MG63 (cell line): ENCODE measurements around the gene COQ4. TPM values are rescaled to one million over a fixed set of nuclear protein-coding genes. Genes with fewer than 3 reads are reported as not detected.
"Not testable (repeated sequence)": the region's sequence is repeated elsewhere in the genome, so short reads cannot be mapped to it uniquely, and the experiment has no call there.

Experiments
- DNase-seq: peaks from one replicate; pipeline ENCODE4 v3.0.0-alpha.2; 2020
- H3K27me3 ChIP-seq: fragments of 250-450 bp; sonication (Bioruptor Pico); 2 replicates; pipeline ENCODE4 v1.5.1; 2020; ENCODE audit warnings: mild to moderate bottlenecking, moderate library complexity
- H3K36me3 ChIP-seq: fragments of 250-450 bp; sonication (Bioruptor Pico); 2 replicates; pipeline ENCODE4 v1.5.1; 2020; ENCODE audit warnings: mild to moderate bottlenecking, moderate library complexity
- H3K4me3 ChIP-seq: fragments of 250-450 bp; sonication (Bioruptor Pico); 2 replicates; pipeline ENCODE4 v1.5.1; 2020; ENCODE audit warnings: mild to moderate bottlenecking, moderate library complexity
- H3K9me3 ChIP-seq: fragments of 250-450 bp; sonication (Bioruptor Pico); 2 replicates; pipeline ENCODE4 v1.5.1; 2020; ENCODE audit warnings: mild to moderate bottlenecking, moderate library complexity
- total RNA-seq: library from RNA; depleted of rRNA; stranded (reverse); fragments of >200 nt; shearing (Covaris generic); gene quantifications from 2 replicates; pipeline ENCODE4 v1.2.3, GENCODE V29; 2014; ENCODE audit warnings: low replicate concordance

The COQ4 gene
- total RNA-seq, 1 experiment from 2014 or later: 36.6 TPM

- Histone ChIP-seq H3K4me3 (no peak overlapping the region), H3K27me3 (no peaks in the 10 kb centered on the region)
- no peak for DNase-seq
Observed at GRCh38 chr9:128333451-128333869, 10.8 kb downstream of the COQ4 start.

GRCh38 chr9:128335161-128335560 is 12.5 kb downstream of the COQ4 start:
- H3K27me3 ChIP-seq: no peaks in the 10 kb centered on the region
- DNase-seq: no peak
- peaks cover 3% of the 10 kb centered on the region; the same call in 1 of the 2 replicates for H3K36me3 ChIP-seq
- no peak overlapping the region for H3K4me3 ChIP-seq
- no peaks in the 10 kb centered on the region for H3K9me3 ChIP-seq

More at GRCh38 chr9:128333451-128333869, 10.8 kb downstream of the COQ4 start:
- H3K9me3 ChIP-seq: no peaks in the 10 kb centered on the region
- H3K36me3 ChIP-seq: peaks cover 3% of the 10 kb centered on the region; the same call in 1 of the 2 replicates

GRCh38 chr9:128335914-128336313 is 13.3 kb downstream of the COQ4 start:
- H3K9me3 ChIP-seq: no peaks in the 10 kb centered on the region
- H3K36me3 ChIP-seq: peaks cover 3% of the 10 kb centered on the region; the same call in 1 of the 2 replicates
- DNase-seq: no peak
- H3K4me3 ChIP-seq: no peak overlapping the region
- H3K27me3 ChIP-seq: no peaks in the 10 kb centered on the region

GRCh38 chr9:128337936-128338335 is 15.3 kb downstream of the COQ4 start:
- Histone ChIP-seq H3K4me3 (no peak overlapping the region), H3K27me3 (no peaks in the 10 kb centered on the region), H3K9me3 (no peaks in the 10 kb centered on the region), H3K36me3 (peaks cover 2% of the 10 kb centered on the region; the same call in 1 of the 2 replicates)
- DNase-seq: no peak

GRCh38 chr9:128338852-128339614 is 16.4 kb downstream of the COQ4 start:
- not testable (repeated sequence) for H3K36me3 ChIP-seq, H3K9me3 ChIP-seq, H3K4me3 ChIP-seq, DNase-seq, H3K27me3 ChIP-seq

GRCh38 chr9:128339761-128340690 is 17.4 kb downstream of the COQ4 start, which contains the start of gene SLC27A4:
SLC27A4 (plus strand) TSS chr9:128340527; CDS start chr9:128343133, 2,606 bp downstream.
- peak; percentile 85 for DNase-seq
- Histone ChIP-seq H3K4me3 (peak within 1 kb of the TSS; percentile 79), H3K36me3 (peaks cover 8% of the 10 kb centered on the region), H3K9me3 (no peaks in the 10 kb centered on the region), H3K27me3 (no peaks in the 10 kb centered on the region)

- DNase-seq: no peak
- peaks cover 12% of the 10 kb centered on the region for H3K36me3 ChIP-seq
- H3K9me3 ChIP-seq: no peaks in the 10 kb centered on the region
- H3K27me3 ChIP-seq: no peaks in the 10 kb centered on the region
- H3K4me3 ChIP-seq: peak overlapping the region; percentile 79
Observed at GRCh38 chr9:128340691-128341434, 18.2 kb downstream of the COQ4 start.

GRCh38 chr9:128341435-128341849 is 18.8 kb downstream of the COQ4 start:
- DNase-seq: peak; percentile 71
- Histone ChIP-seq H3K4me3 (peak overlapping the region; percentile 79), H3K9me3 (no peaks in the 10 kb centered on the region), H3K36me3 (peaks cover 13% of the 10 kb centered on the region), H3K27me3 (no peaks in the 10 kb centered on the region)

- H3K27me3 ChIP-seq: no peaks in the 10 kb centered on the region
- H3K4me3 ChIP-seq: no peak overlapping the region
- H3K36me3 ChIP-seq: peaks cover 17% of the 10 kb centered on the region
- DNase-seq: no peak
- no peaks in the 10 kb centered on the region for H3K9me3 ChIP-seq
Observed at GRCh38 chr9:128342971-128343680, 20.5 kb downstream of the COQ4 start.

- no peaks in the 10 kb centered on the region for H3K27me3 ChIP-seq
- H3K9me3 ChIP-seq: no peaks in the 10 kb centered on the region
- DNase-seq: no peak
- peaks cover 19% of the 10 kb centered on the region for H3K36me3 ChIP-seq
- no peak overlapping the region for H3K4me3 ChIP-seq
Observed at GRCh38 chr9:128343855-128344254, 21.2 kb downstream of the COQ4 start.

GRCh38 chr9:128344931-128345605 is 22.4 kb downstream of the COQ4 start:
- peaks cover 19% of the 10 kb centered on the region for H3K36me3 ChIP-seq
- no peak for DNase-seq
- no peaks in the 10 kb centered on the region for H3K27me3 ChIP-seq
- no peak overlapping the region for H3K4me3 ChIP-seq
- no peaks in the 10 kb centered on the region for H3K9me3 ChIP-seq

GRCh38 chr9:128349125-128349524 is 26.5 kb downstream of the COQ4 start:
- peaks cover 13% of the 10 kb centered on the region for H3K36me3 ChIP-seq
- no peaks in the 10 kb centered on the region for H3K27me3 ChIP-seq
- no peak overlapping the region for H3K4me3 ChIP-seq
- H3K9me3 ChIP-seq: no peaks in the 10 kb centered on the region
- DNase-seq: no peak

- Histone ChIP-seq H3K27me3 (no peaks in the 10 kb centered on the region), H3K4me3 (no peak overlapping the region), H3K36me3 (peaks cover 13% of the 10 kb centered on the region), H3K9me3 (no peaks in the 10 kb centered on the region)
- DNase-seq: no peak
Observed at GRCh38 chr9:128349772-128350171, 27.1 kb downstream of the COQ4 start.

GRCh38 chr9:128355451-128355850 is 32.8 kb downstream of the COQ4 start:
- H3K36me3 ChIP-seq: no peaks in the 10 kb centered on the region; the same call in 1 of the 2 replicates
- no peaks in the 10 kb centered on the region for H3K9me3 ChIP-seq
- H3K4me3 ChIP-seq: no peak overlapping the region
- H3K27me3 ChIP-seq: no peaks in the 10 kb centered on the region
- no peak for DNase-seq

- H3K9me3 ChIP-seq: no peaks in the 10 kb centered on the region
- no peaks in the 10 kb centered on the region for H3K36me3 ChIP-seq
- DNase-seq: no peak
- H3K4me3 ChIP-seq: no peak overlapping the region
- H3K27me3 ChIP-seq: no peaks in the 10 kb centered on the region
Observed at GRCh38 chr9:128358090-128358489, 35.5 kb downstream of the COQ4 start.
